Measurements from ENCODE around the gene IL34. TPM values are rescaled to one million over a fixed set of nuclear protein-coding genes. Genes with fewer than 3 reads are reported as not detected.

IL34 gene
- total and polyA plus RNA-seq, 2 of the 13 experiments (the other 11 are each of a cell fraction or from before 2014, with no cell fraction given), result 1.2 to 1.3 TPM

- ChIA-PET POLR2A (interaction anchor here (0.7 to 2.3 kb wide), 10 partner anchors 23 to 364 kb away, joined by 3 to 10 read pairs (median 4); partner anchors contain the start of genes AARS1 and DDX19A), CTCF (ENCODE audit: low intra/inter-chr PET ratio, low total read pairs) (interaction anchor here (1.0 to 1.9 kb wide), 5 partner anchors 31 to 284 kb away, joined by 3 to 9 read pairs (median 7); no protein-coding TSS in a partner anchor)
- no TSS peak for BruUV-seq (replicated peaks)
- in situ Hi-C loops (cut with HindIII; ENCODE audit: extremely low pct_ligation_motif_present, low pct_unique_long_range_greater_than_20kb) (loop anchor here (5.0 kb wide), 1 partner anchor 281 kb away; no protein-coding TSS in a partner anchor), intact Hi-C loops (cut with micrococcal nuclease; ENCODE audit: unreplicated experiment) (loop anchor here (1.0 to 2.0 kb wide), 2 partner anchors 131 to 283 kb away; partner anchors contain the start of genes COG4 and SF3B3)
- 63% methylated on average over 4 of the region's 4 CpGs for WGBS (ENCODE audit: low lambda C conversion rate)
- DNase-seq (ENCODE audit: low spot score) (no peak), ATAC-seq (no peak), FAIRE-seq (no peak)
- peaks cover 5 to 25% of the 10 kb centered on the region in 2 experiments; a peak in 4 of 5 replicates for H3K27me3 ChIP-seq (ENCODE audit: control insufficient read depth in 1 of 2, insufficient read depth in 2 of 2, low read length in 2 of 2)
- no peaks in the 10 kb centered on the region for H4K20me1 ChIP-seq (ENCODE audit: insufficient read depth, low read length)
- H3K36me3 ChIP-seq (replicated peaks in 1 of 2; ENCODE audit: control insufficient read depth in 1 of 2, insufficient read depth in 2 of 2, low read length in 2 of 2), result no peaks in the 10 kb centered on the region
- H3K79me2 ChIP-seq (ENCODE audit: insufficient read depth, low read length), result no peaks in the 10 kb centered on the region
- H3K4me1 ChIP-seq (ENCODE audit: insufficient read depth, low read length), result peaks cover 33% of the 10 kb centered on the region
- H2AFZ ChIP-seq (ENCODE audit: low read length), result peak overlapping the region; percentile 100
- peak overlapping the region; percentile 100 for H3K4me2 ChIP-seq (ENCODE audit: low read depth, low read length)
- peak overlapping the region; percentile 64 for H3K9ac ChIP-seq (ENCODE audit: insufficient read depth, low read depth, low read length)
- peak overlapping the region in 1 of 3 experiments; percentile 70; a peak in 2 of 6 replicates for H3K4me3 ChIP-seq (replicated peaks in 1 of 3; ENCODE audit: insufficient read depth in 1 of 3, low read depth in 2 of 3, low read length in 3 of 3)
- no peak overlapping the region for H3K27ac ChIP-seq (ENCODE audit: extremely low read length, insufficient read depth, low read length)
- no peaks in the 10 kb centered on the region for H3K9me3 ChIP-seq (ENCODE audit: low read length)
- TF ChIP-seq ZNF7 (CRISPR knock-in tag; IDR thresholded peaks at IDR 0.05), result no peak
- no peak for TF ChIP-seq TERF1 (CRISPR knock-in tag; IDR thresholded peaks at IDR 0.05)
- 0 out of 2 replicates have a peak, but pooled peaks have one; percentile 19 for TF ChIP-seq KLF12 (CRISPR knock-in tag; IDR thresholded peaks at IDR 0.05; ENCODE audit: borderline replicate concordance)
- 0 out of 2 replicates have a peak, but pooled peaks have one; percentile 7 for TF ChIP-seq ZFY (CRISPR knock-in tag; IDR thresholded peaks at IDR 0.05)
- no peak for TF ChIP-seq ZNF646 (CRISPR knock-in tag; IDR thresholded peaks at IDR 0.05)
- 0 out of 2 replicates have a peak, but pooled peaks have one; percentile 9 for TF ChIP-seq SALL2 (CRISPR knock-in tag; IDR thresholded peaks at IDR 0.05)
- no peak for TF ChIP-seq REST (IDR thresholded peaks at IDR 0.05; ENCODE audit: borderline replicate concordance in 1 of 2, low read depth in 1 of 2, low read length in 2 of 2)
- no peak for TF ChIP-seq ZNF430 (CRISPR knock-in tag; IDR thresholded peaks at IDR 0.05)
- TF ChIP-seq KDM2A (CRISPR knock-in tag; IDR thresholded peaks at IDR 0.05; ENCODE audit: borderline replicate concordance, low read depth), result no peak
- TF ChIP-seq JARID2 (CRISPR knock-in tag; IDR thresholded peaks at IDR 0.05; ENCODE audit: insufficient replicate concordance), result no peak
- TF ChIP-seq ZNF441 (CRISPR knock-in tag; IDR thresholded peaks at IDR 0.05; ENCODE audit: borderline replicate concordance), result no peak
- no peak for TF ChIP-seq ZNF562 (CRISPR knock-in tag; IDR thresholded peaks at IDR 0.05; ENCODE audit: borderline replicate concordance)
- TF ChIP-seq KLF9 (CRISPR knock-in tag; IDR thresholded peaks at IDR 0.05; ENCODE audit: low read depth), result no peak
Measured at GRCh38 chr16:70653406-70653805, 7.0 kb downstream of the IL34 start.
